ENCODE measurements around the gene ZNF649. TPM values are rescaled to one million over a fixed set of nuclear protein-coding genes. Genes with fewer than 3 reads are reported as not detected.

The ZNF649 gene
- total RNA-seq, 1 donor from 2014 or later, result 28.4 TPM

DNA sequence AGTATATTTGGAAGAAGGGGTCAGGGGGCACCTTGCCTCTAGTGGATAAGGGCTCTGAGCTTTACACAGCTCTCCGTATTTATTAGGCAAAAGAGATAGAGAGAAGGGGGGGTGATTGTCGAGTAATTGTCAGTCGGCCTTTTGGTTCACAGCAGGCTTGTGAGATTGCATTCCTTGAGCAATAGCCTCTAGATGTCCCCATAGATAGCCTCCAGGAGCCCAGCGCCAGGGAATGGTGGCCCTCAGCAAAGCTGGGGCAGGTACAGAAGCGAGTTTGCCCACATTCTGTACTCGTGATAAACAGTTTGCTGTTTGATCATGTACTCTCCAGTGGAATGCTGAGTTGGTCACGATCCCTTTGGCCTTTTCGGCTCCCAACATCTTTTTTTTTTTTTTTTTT lies 27.1 kb upstream of the ZNF649 start:
- Mint-ChIP-seq H3K27me3 (ENCODE audit: low read depth) (no peaks in the 10 kb centered on the region), H3K4me3 (no peak overlapping the region), H3K9me3 (peaks cover 32% of the 10 kb centered on the region), H3K36me3 (peaks cover 66% of the 10 kb centered on the region), H3K4me1 (peaks cover 14% of the 10 kb centered on the region), H3K27ac (no peak overlapping the region)
- TF ChIP-seq, protein P1, sequence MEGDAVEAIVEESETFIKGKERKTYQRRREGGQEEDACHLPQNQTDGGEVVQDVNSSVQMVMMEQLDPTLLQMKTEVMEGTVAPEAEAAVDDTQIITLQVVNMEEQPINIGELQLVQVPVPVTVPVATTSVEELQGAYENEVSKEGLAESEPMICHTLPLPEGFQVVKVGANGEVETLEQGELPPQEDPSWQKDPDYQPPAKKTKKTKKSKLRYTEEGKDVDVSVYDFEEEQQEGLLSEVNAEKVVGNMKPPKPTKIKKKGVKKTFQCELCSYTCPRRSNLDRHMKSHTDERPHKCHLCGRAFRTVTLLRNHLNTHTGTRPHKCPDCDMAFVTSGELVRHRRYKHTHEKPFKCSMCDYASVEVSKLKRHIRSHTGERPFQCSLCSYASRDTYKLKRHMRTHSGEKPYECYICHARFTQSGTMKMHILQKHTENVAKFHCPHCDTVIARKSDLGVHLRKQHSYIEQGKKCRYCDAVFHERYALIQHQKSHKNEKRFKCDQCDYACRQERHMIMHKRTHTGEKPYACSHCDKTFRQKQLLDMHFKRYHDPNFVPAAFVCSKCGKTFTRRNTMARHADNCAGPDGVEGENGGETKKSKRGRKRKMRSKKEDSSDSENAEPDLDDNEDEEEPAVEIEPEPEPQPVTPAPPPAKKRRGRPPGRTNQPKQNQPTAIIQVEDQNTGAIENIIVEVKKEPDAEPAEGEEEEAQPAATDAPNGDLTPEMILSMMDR (IDR thresholded peaks at IDR 0.05; ENCODE audit: unreplicated experiment), result no peak
- DNase-seq (ENCODE audit: low spot score in 2 of 2, unreplicated experiment in 2 of 2), result no peak

DNA sequence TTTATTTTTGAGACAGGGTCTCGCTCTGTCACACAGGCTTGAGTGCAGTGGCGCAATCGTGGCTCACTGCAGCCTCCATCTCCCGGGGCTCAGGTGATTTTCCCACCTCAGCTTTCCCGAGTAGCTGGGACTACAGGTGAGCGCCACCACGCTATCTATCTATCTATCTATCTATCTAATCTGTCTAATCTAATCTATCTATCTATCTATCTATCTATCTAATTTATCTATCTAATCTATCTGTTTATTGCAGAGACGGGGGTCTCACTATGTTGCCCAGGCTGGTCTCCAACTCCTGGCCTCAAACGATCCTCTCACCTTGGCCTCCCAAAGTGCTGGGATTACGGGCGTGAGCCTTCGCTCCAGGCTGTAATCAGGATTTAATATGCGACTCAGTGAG lies 23.0 kb upstream of the ZNF649 start:
- Mint-ChIP-seq H3K4me3 (peak overlapping the region; percentile 99), H3K27ac (peak overlapping the region; percentile 99), H3K4me1 (peaks cover 16% of the 10 kb centered on the region), H3K9me3 (peaks cover 43% of the 10 kb centered on the region), H3K27me3 (ENCODE audit: low read depth) (no peaks in the 10 kb centered on the region), H3K36me3 (peaks cover 32% of the 10 kb centered on the region)
- no peak for DNase-seq (ENCODE audit: low spot score in 2 of 2, unreplicated experiment in 2 of 2)
- TF ChIP-seq, protein P1 (IDR thresholded peaks at IDR 0.05; ENCODE audit: unreplicated experiment), result no peak

DNA sequence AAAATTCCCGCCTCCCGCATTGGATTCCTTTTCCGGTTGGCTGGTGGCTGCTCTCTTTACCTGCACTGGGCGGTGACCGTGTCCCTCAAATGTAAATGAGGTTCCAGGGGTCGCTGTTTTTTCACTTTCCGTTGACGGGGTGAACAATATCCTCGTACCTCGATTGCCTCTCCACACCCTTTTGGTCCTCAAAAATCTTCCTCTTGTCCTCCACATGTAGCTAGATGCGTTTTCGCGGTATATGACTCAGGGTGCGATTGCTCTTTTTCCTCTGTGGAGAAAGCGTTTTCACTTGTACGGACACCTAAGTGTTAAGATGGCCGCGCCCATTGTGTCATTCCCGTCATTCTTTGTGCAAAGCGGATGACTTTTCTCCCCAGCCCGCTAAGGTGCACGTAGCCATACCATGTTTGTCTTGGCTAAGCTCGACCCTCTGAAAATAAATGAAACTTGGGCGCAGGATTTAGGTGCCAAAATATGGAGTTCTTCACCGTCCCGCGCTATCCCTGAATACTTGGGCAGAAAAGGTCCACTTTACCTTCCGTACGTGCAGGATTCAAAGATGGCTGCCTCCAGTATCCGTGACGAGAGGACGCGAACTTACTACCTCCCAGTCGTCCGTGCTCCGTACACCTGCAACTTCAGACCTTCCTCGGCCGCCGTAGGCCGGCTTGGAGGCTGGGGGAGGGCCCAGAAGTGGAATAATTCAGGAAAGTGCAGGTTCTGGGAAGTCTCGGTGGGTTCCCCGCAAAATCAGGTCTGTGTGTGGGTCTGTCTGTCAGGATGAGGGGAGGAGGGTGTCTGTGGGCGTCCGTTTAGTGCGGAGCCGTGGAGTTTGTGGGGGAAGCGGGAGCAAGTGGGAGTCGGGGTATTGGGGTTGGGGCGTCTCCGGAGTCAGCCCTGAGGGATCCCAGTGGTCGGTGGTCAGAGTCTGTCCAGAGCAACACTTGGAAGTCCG lies 22.2 kb upstream of the ZNF649 start, which contains the start of gene ZNF613:
ZNF613 (plus strand) TSS at position 689 of the 958 bp plus-strand sequence. CDS start 8,749 bp downstream, outside the sequence.
- Mint-ChIP-seq H3K9me3 (peaks cover 47% of the 10 kb centered on the region), H3K27ac (peak within 1 kb of the TSS; percentile 99), H3K36me3 (peaks cover 32% of the 10 kb centered on the region), H3K4me3 (peak within 1 kb of the TSS; percentile 99), H3K4me1 (peaks cover 16% of the 10 kb centered on the region), H3K27me3 (ENCODE audit: low read depth) (no peaks in the 10 kb centered on the region)
- peak; percentile 54 to 79 for DNase-seq (ENCODE audit: low spot score in 2 of 2, unreplicated experiment in 2 of 2)
- TF ChIP-seq, protein P1 (IDR thresholded peaks at IDR 0.05; ENCODE audit: unreplicated experiment), result no peak

DNA sequence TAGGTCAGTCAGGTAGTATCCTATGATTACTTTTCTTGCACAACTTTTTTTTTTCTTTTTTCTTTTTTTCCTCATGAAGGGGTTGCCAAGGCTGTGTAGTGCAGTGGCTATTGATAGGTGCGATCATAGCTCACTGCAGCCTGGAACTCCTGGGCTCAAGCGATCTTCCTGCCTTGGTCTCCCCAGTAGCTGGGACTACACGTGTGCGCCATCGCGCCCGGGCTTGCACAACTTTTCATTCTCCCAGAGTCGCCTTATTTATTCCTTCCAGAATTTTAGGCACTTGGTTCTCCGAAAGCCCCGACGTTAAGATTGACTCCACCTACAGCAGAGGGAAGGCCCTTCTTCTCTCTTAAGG lies 21.6 kb upstream of the ZNF649 start:
- Mint-ChIP-seq H3K27ac (peak overlapping the region; percentile 99), H3K4me1 (peaks cover 16% of the 10 kb centered on the region), H3K36me3 (peaks cover 30% of the 10 kb centered on the region), H3K9me3 (peaks cover 50% of the 10 kb centered on the region), H3K4me3 (peak overlapping the region; percentile 99), H3K27me3 (ENCODE audit: low read depth) (no peaks in the 10 kb centered on the region)
- TF ChIP-seq, protein P1 (IDR thresholded peaks at IDR 0.05; ENCODE audit: unreplicated experiment), result no peak
- no peak for DNase-seq (ENCODE audit: low spot score in 2 of 2, unreplicated experiment in 2 of 2)

DNA sequence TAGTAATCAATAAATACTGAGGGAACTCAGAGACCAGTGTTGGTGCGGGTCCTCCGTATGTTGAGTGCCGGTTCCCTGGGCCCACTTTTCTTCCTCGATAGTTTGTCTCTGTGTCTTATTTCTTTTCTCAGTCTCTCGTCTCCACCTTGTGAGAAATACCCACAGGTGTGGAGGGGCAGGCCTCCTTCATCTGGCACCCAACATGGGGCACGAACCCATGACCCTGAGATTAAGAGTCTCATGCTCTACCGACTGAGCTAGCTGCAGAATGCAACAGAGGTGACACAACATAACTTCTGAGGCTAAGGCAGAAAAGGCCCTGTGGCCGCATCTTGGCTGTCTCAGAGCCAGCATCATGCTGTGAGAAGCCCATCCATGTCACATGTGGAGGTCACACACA lies 17.1 kb upstream of the ZNF649 start:
- Mint-ChIP-seq H3K27me3 (ENCODE audit: low read depth) (no peaks in the 10 kb centered on the region), H3K4me3 (no peak overlapping the region), H3K9me3 (peaks cover 56% of the 10 kb centered on the region), H3K27ac (no peak overlapping the region), H3K4me1 (peaks cover 3% of the 10 kb centered on the region), H3K36me3 (peaks cover 23% of the 10 kb centered on the region)
- no peak for DNase-seq (ENCODE audit: low spot score in 2 of 2, unreplicated experiment in 2 of 2)
- TF ChIP-seq, protein P1 (IDR thresholded peaks at IDR 0.05; ENCODE audit: unreplicated experiment), result no peak
